Upper lobe of left lung (tissue), 6 donors: Measurements from ENCODE around the gene OLFML2B. TPM values are rescaled to one million over a fixed set of nuclear protein-coding genes. Genes with fewer than 3 reads are reported as not detected.

Experiments
- ATAC-seq, 2 donors: fragments of 200-7000 bp; cut with Tn5 transposase; one replicate each; pipeline ENCODE4 v1.9.1; 2022; ENCODE audit warnings: mild to moderate bottlenecking in 2 of 2, moderate library complexity in 2 of 2; ENCODE audit not compliant: low FRiP score in 2 of 2
- DNase-seq, 2 donors: peaks; one replicate each; pipeline ENCODE4 v3.0.0-alpha.2; 2019 to 2020
- H3K27ac ChIP-seq, 4 donors: fragments of 200-600 bp; sonication (generic); one replicate each; pipeline ENCODE4 v1.5.1; 2016 to 2019
- H3K27me3 ChIP-seq, 4 donors: fragments of 200-600 bp; sonication (generic); one replicate each; pipeline ENCODE4 v1.5.1; 2017 to 2019
- H3K36me3 ChIP-seq, 4 donors: fragments of 200-600 bp; sonication (generic); one replicate each; pipeline ENCODE4 v1.5.1; 2016 to 2019
- H3K4me1 ChIP-seq, 4 donors: fragments of 200-600 bp; sonication (generic); one replicate each; pipeline ENCODE4 v1.5.1; 2018 to 2019
- H3K4me3 ChIP-seq, 4 donors: fragments of 200-600 bp; sonication (generic); one replicate each; pipeline ENCODE4 v1.5.1; 2017 to 2019; ENCODE audit warnings: mild to moderate bottlenecking in 2 of 4, moderate library complexity in 1 of 4
- H3K9me3 ChIP-seq, 4 donors: fragments of 200-600 bp; sonication (generic); one replicate each; pipeline ENCODE4 v1.5.1; 2018 to 2019
- CTCF ChIP-seq, 6 experiments: fragments of 450-650 bp in 4 of 6; fragments of 200-600 bp in 2 of 6; sonication (generic) in 2 of 6; IDR thresholded peaks; one replicate each; pipeline ENCODE4 v1.5.1; 2016 to 2019; ENCODE audit warnings: antibody characterized with exemption in 6 of 6
- EP300 ChIP-seq, 4 donors: sonication (generic); formaldehyde crosslinking; IDR thresholded peaks; one replicate each; pipeline ENCODE4 v1.5.1; 2017; ENCODE audit warnings: antibody characterized with exemption in 4 of 4, control low read depth in 2 of 4
- POLR2A ChIP-seq, 4 donors: fragments of 450-650 bp; IDR thresholded peaks; one replicate each; pipeline ENCODE4 v1.5.1; 2016 to 2017; ENCODE audit warnings: antibody characterized with exemption in 4 of 4, mild to moderate bottlenecking in 2 of 4
- POLR2AphosphoS5 ChIP-seq, 2 donors: sonication (generic); formaldehyde crosslinking; IDR thresholded peaks; one replicate each; pipeline ENCODE4 v1.5.1; 2017; ENCODE audit warnings: antibody characterized with exemption in 2 of 2
- WGBS, 2 donors: methylation state at CpG; one replicate each; pipeline ENCODE4 v1.1.5; 2017 to 2018; 5-methylcytosine and 5-hydroxymethylcytosine counted together
- total RNA-seq, 6 donors: library from RNA; depleted of rRNA in 4 of 6; stranded (reverse); fragments of >200 nt in 4 of 6; gene quantifications; one replicate each; pipeline versions ENCODE4 v1.1.0 to v1.2.1, GENCODE V29; 2016 to 2021
- donor health status: DM: no; HTN: no; CAD: no; lungs with moderate emphysema.
- donor health status: DM: no; HTN: yes; CAD: no; lungs with severe emphysema.

Gene OLFML2B
- 10 to 100 TPM in 3 of 6 donors, 1 to 10 TPM in 3; 5.1 to 51.3 (median 9.9) TPM for total RNA-seq

GRCh38 chr1:162023547-162024501, at the start of gene OLFML2B:
OLFML2B (minus strand) TSS chr1:162023869; CDS start chr1:162023430, 439 bp downstream.
- ATAC-seq, result peak; percentile 74 to 95
- H3K36me3 ChIP-seq, result no peaks in the 10 kb centered on the region
- peaks cover 24 to 40% (median 30%) of the 10 kb centered on the region in 4 donors for H3K4me1 ChIP-seq
- no peaks in the 10 kb centered on the region for H3K9me3 ChIP-seq
- no peak for TF ChIP-seq EP300 (IDR thresholded peaks at IDR 0.05)
- TF ChIP-seq POLR2AphosphoS5 (IDR thresholded peaks at IDR 0.05), result peak in 1 of 2 donors; percentile 9
- TF ChIP-seq POLR2A (IDR thresholded peaks at IDR 0.05), result peak in 1 of 4 donors; percentile 82
- no peak for TF ChIP-seq CTCF (IDR thresholded peaks at IDR 0.05)
- 2 to 3% methylated on average over 29 to 60 of the region's 85 CpGs for WGBS, 2 donors
- peaks cover 0 to 3% (median 0%) of the 10 kb centered on the region in 4 donors for H3K27me3 ChIP-seq
- DNase-seq, result peak; percentile 66 to 93
- peak within 1 kb of the TSS; percentile 41 to 82 (median 52) for H3K27ac ChIP-seq
- H3K4me3 ChIP-seq, result peak within 1 kb of the TSS; percentile 48 to 63 (median 58)

- ATAC-seq (no peak), DNase-seq (no peak)
- Histone ChIP-seq H3K4me1 (peaks cover 13 to 31% (median 16%) of the 10 kb centered on the region in 4 donors), H3K27me3 (no peaks in the 10 kb centered on the region), H3K27ac (no peak overlapping the region), H3K36me3 (no peaks in the 10 kb centered on the region), H3K9me3 (peaks cover 0 to 4% (median 0%) of the 10 kb centered on the region in 4 donors), H3K4me3 (no peak overlapping the region)
- WGBS, 2 donors, result 59 to 63% methylated on average over 3 of the region's 3 CpGs
- TF ChIP-seq POLR2AphosphoS5 (IDR thresholded peaks at IDR 0.05) (no peak), CTCF (IDR thresholded peaks at IDR 0.05) (no peak), EP300 (IDR thresholded peaks at IDR 0.05) (no peak), POLR2A (IDR thresholded peaks at IDR 0.05) (no peak)
Measured at GRCh38 chr1:162072740-162073139, 49.1 kb upstream of the OLFML2B start.

- ATAC-seq (no peak), DNase-seq (peak in 1 of 2 donors; percentile 24)
- WGBS, 2 donors, result 38 to 44% methylated on average over 7 of the region's 7 CpGs
- Histone ChIP-seq H3K4me1 (peaks cover 13 to 31% (median 16%) of the 10 kb centered on the region in 4 donors), H3K27me3 (no peaks in the 10 kb centered on the region), H3K4me3 (peak overlapping the region in 3 of 4 donors; percentile 72 to 87 (median 77)), H3K9me3 (peaks cover 0 to 4% (median 0%) of the 10 kb centered on the region in 4 donors), H3K27ac (no peak overlapping the region), H3K36me3 (no peaks in the 10 kb centered on the region)
- TF ChIP-seq POLR2AphosphoS5 (IDR thresholded peaks at IDR 0.05) (no peak), CTCF (IDR thresholded peaks at IDR 0.05) (no peak), EP300 (IDR thresholded peaks at IDR 0.05) (no peak), POLR2A (IDR thresholded peaks at IDR 0.05) (no peak)
Measured at GRCh38 chr1:162070825-162071224, 47.2 kb upstream of the OLFML2B start.

- Histone ChIP-seq H3K27ac (peak overlapping the region; percentile 39 to 84 (median 69)), H3K4me3 (peak overlapping the region; percentile 51 to 87 (median 74)), H3K27me3 (no peaks in the 10 kb centered on the region), H3K9me3 (peaks cover 0 to 4% (median 0%) of the 10 kb centered on the region in 4 donors), H3K4me1 (peaks cover 13 to 31% (median 16%) of the 10 kb centered on the region in 4 donors), H3K36me3 (no peaks in the 10 kb centered on the region)
- TF ChIP-seq CTCF (IDR thresholded peaks at IDR 0.05), result no peak
- TF ChIP-seq POLR2A (IDR thresholded peaks at IDR 0.05), result peak in 1 of 4 donors; percentile 12
- TF ChIP-seq POLR2AphosphoS5 (IDR thresholded peaks at IDR 0.05), result no peak
- TF ChIP-seq EP300 (IDR thresholded peaks at IDR 0.05), result no peak
- DNase-seq, result peak in 1 of 2 donors; percentile 74
- peak; percentile 14 to 55 for ATAC-seq
- 2 to 8% methylated on average over 6 to 29 of the region's 29 CpGs for WGBS, 2 donors
Measured at GRCh38 chr1:162070094-162070748, 46.6 kb upstream of the OLFML2B start.
